HL-60 (cell line): ENCODE measurements around the gene UTP4.
"Not testable (repeated sequence)": the region's sequence is repeated elsewhere in the genome, so short reads cannot be mapped to it uniquely, and the experiment has no call there.

Experiments
- DNase-seq, 2 experiments: peaks; one replicate each; pipeline ENCODE4 v3.0.0-alpha.2; 2010 to 2020; ENCODE audit warnings: low read depth in 1 of 2, low spot score in 1 of 2
- H3K27ac ChIP-seq: fragments of 250-450 bp; sonication (Bioruptor Pico); replicated peaks from 2 replicates; pipeline ENCODE4 v1.5.1; 2020; ENCODE audit warnings: mild to moderate bottlenecking, moderate library complexity
- H3K27me3 ChIP-seq: fragments of 250-450 bp; sonication (Bioruptor Pico); 2 replicates; pipeline ENCODE4 v1.5.1; 2021; ENCODE audit warnings: mild to moderate bottlenecking, moderate library complexity; ENCODE audit not compliant: insufficient read depth, poor library complexity, severe bottlenecking
- H3K4me3 ChIP-seq: replicated peaks from 2 replicates; pipeline ENCODE4 v1.5.1; 2011; ENCODE audit warnings: mild to moderate bottlenecking, control low read depth, low read length; ENCODE audit not compliant: insufficient read depth
- CTCF ChIP-seq: IDR thresholded peaks from one replicate; pipeline ENCODE4 v1.5.1; 2011; ENCODE audit warnings: low read length, control low read depth, inconsistent platforms; ENCODE audit not compliant: insufficient read depth
- GABPA ChIP-seq: IDR thresholded peaks from 2 replicates; pipeline ENCODE4 v1.6.1; 2012; ENCODE audit warnings: low read depth
- POLR2AphosphoS5 ChIP-seq: IDR thresholded peaks from 2 replicates; pipeline ENCODE4 v1.6.1; 2012; ENCODE audit warnings: low read depth
- REST ChIP-seq: IDR thresholded peaks from 2 replicates; pipeline ENCODE4 v1.6.1; 2012; ENCODE audit warnings: low read depth; ENCODE audit not compliant: insufficient replicate concordance
- SPI1 ChIP-seq: IDR thresholded peaks from 2 replicates; pipeline ENCODE4 v1.6.1; 2012; ENCODE audit warnings: low read depth, mild to moderate bottlenecking, borderline replicate concordance

Gene UTP4

GRCh38 chr16:69131839-69132423, 518 bp upstream of the UTP4 start:
- 0 out of 2 replicates have a peak, but pooled peaks have one; percentile 47 for TF ChIP-seq POLR2AphosphoS5
- no peak for TF ChIP-seq SPI1
- no peak for TF ChIP-seq REST
- no peak for TF ChIP-seq GABPA
- Histone ChIP-seq H3K27ac (peak overlapping the region; percentile 96), H3K27me3 (no peaks in the 10 kb centered on the region), H3K4me3 (peak overlapping the region; percentile 98)
- peak; percentile 72 to 88 for DNase-seq

GRCh38 chr16:69133373-69133954, 1.0 kb downstream of the UTP4 start:
- H3K27me3 ChIP-seq = no peaks in the 10 kb centered on the region
- H3K27ac ChIP-seq = peak overlapping the region; percentile 80
- H3K4me3 ChIP-seq = peak overlapping the region; percentile 98
- no peak for DNase-seq
- TF ChIP-seq SPI1 (peak; percentile 17; the same call in 1 of the 2 replicates), GABPA (no peak)

GRCh38 chr16:69138608-69139007, 6.2 kb downstream of the UTP4 start:
- no peak for DNase-seq
- TF ChIP-seq POLR2AphosphoS5 (no peak), GABPA (no peak), CTCF (no peak), REST (no peak), SPI1 (no peak)
- Histone ChIP-seq H3K27me3 (no peaks in the 10 kb centered on the region), H3K4me3 (no peak overlapping the region), H3K27ac (no peak overlapping the region)

- H3K27me3 ChIP-seq, H3K27ac ChIP-seq, DNase-seq, H3K4me3 ChIP-seq: not testable (repeated sequence)
Observed at GRCh38 chr16:69139464-69139863, 7.0 kb downstream of the UTP4 start.

- no peaks in the 10 kb centered on the region for H3K27me3 ChIP-seq
- no peak overlapping the region for H3K27ac ChIP-seq
- no peak for DNase-seq
- no peak overlapping the region for H3K4me3 ChIP-seq
- TF ChIP-seq SPI1 (no peak), CTCF (no peak), POLR2AphosphoS5 (no peak), REST (no peak), GABPA (no peak)
Observed at GRCh38 chr16:69141014-69141413, 8.6 kb downstream of the UTP4 start.
